Ecto neural progenitor cell (in vitro differentiated cells): ENCODE results near the gene POPDC2.
"Not testable (repeated sequence)": the region's sequence is repeated elsewhere in the genome, so short reads cannot be mapped to it uniquely, and the experiment has no call there.

Experiments used
- DNase-seq: peaks from one replicate; pipeline ENCODE4 v3.0.0-alpha.2; 2018; ENCODE audit warnings: low spot score

Gene POPDC2

DNA sequence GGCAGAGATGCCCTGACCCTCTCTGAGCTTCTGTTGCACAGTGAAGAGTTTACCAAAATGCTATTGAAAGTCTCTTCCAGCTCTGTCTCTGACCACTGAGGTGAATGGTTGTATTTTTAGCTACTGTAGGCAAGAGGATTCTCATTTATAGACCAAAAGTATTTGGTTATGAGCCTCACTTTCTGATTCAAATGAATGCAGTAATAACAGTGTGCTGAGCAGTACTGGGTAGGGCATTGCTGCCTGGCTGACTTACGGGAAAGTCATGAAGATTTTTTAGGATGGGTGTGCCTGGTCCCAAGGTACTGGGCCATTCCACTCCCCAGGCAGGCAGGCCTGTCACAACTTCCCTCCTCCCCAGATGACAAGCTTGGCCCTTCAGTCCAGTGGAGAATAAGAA is 47.2 kb downstream of the POPDC2 start:
- no peak for DNase-seq

DNA sequence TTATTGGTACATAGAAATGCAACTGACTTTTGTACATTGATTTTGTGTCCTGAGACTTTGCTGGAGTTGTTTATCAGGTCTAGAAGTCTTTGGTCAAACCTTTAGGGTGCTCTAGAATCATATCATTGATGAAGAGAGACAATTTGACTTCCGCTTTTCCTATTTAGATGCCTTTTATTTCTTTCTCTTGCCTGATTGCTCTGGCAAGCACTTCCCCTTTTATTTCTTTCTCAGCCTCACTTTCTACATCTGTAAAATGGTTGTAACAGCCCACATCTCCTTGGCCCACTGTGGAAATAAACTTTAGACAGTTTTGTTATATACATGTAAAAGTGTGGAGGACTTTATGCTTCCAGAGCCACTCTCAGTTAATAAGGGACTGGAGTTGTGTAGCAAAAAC is 48.7 kb downstream of the POPDC2 start:
- DNase-seq = no peak

DNA sequence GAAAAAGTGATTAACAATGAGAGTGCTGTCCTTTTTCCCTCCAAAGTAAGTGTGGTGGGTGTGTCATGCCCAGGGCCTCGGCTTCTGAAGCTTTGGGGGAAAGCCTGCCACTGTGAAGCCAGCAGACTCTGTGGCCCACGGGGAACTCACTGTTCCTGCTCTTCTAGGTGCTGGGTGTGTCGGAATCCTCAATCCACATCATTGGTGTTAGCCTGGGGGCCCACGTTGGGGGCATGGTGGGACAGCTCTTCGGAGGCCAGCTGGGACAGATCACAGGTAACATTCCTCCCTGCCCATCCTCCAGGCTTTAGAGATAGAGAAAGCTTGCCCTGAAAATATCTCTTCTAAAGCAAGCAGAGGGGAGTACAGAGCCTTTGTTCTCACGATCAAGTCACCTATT is 51.1 kb downstream of the POPDC2 start:
- no peak for DNase-seq

DNA sequence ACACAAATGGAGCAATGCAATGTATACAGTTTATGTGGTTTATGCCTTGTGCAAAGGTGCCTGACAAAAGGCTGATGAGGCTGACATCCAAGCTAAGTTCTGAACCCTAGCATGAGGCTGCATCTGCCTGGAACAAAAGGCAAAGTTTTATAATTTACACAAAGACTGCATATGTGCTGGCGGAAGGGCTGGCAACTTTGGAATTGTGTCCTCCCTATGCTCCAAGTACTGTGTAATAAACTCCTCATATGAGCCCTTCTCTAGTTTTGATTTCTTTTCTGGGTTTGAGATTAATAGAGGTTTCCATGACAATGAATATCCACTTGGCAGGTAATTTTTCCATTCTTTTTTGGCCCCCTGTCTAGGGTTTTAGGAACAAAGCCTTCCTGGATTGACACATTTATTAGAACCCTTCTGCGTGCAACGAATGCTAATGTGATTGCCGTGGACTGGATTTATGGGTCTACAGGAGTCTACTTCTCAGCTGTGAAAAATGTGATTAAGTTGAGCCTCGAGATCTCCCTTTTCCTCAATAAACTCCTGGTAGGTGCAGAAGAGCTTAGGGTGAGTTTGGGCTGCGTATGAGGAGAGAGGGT is 51.9 kb downstream of the POPDC2 start:
- DNase-seq = no peak

DNA sequence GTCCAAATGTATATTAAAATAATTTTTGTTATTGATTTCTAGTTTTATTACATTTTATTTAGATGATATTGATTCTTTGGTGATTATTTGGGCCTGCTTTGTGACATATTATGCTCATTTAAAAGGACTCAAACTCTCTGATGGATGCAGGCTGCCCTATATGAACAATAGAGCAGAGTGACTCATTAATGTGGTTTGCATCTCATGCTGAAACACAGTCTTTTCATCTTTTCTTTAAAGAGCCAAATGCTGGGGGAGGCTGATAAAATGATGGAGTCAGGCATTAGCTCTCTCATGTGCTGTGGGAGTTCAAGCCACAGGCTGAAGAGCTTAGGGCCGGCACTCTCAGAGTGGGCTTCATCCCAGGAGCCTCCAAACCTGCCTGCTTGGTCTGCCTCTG is 55.5 kb downstream of the POPDC2 start:
- DNase-seq = no peak

DNA sequence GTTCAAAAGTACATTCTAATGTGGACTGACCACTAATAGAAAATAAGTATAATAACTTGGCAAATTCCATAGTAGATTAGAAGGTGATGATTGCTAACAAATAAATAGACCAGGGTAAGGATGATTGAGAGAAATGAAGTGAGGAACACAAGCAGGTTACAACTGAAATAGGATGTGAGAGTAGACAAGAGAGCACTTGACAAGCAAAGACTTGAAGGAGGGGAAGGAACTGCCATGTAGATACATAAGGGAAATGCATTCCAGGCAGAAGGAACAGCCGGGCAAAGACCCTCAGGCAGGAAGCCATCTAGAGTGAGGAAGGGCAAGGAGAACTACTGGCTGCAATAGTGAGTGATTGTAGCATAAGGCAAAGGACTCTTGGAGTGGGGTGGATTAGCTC is 57.7 kb downstream of the POPDC2 start:
- DNase-seq = no peak

DNA sequence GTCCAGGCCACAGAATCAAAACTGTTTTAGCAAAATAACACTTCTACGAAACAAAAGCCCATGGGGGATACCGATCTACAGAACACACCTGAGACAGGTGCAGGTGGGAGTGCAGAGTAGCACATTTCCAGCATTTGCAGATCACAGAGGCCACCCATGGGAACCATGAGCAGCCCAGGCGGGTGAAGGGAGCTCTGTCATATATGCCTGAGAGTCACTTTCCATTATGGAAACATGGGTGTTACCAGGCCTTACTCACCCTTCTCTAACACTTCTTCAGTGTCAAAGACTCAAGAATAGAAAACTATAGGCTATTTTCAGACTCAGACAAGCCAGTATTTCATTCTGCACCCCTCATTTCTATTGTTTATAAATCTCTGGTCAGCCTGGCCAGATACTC is 59.2 kb downstream of the POPDC2 start:
- DNase-seq = no peak

DNA sequence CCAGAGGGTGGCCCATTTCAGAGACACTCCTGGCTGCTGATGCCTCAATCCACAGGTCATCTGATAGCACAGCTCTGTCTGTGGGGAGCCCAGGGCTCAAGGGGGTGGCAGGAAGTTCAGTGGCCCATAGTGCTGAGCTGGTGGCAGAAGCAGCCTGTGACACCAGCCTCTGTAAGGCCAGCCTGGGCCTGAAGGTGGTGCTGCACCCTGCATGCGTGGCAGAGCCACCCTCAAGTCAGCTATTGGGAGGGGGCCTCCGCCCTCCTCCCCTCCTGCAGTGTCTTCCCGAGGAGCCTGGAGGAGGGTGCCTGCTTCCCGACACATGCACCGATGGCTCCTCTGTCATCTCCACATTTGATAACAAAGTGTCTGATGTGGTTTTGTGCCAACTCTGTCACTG is 59.7 kb downstream of the POPDC2 start:
- DNase-seq = peak; percentile 67

DNA sequence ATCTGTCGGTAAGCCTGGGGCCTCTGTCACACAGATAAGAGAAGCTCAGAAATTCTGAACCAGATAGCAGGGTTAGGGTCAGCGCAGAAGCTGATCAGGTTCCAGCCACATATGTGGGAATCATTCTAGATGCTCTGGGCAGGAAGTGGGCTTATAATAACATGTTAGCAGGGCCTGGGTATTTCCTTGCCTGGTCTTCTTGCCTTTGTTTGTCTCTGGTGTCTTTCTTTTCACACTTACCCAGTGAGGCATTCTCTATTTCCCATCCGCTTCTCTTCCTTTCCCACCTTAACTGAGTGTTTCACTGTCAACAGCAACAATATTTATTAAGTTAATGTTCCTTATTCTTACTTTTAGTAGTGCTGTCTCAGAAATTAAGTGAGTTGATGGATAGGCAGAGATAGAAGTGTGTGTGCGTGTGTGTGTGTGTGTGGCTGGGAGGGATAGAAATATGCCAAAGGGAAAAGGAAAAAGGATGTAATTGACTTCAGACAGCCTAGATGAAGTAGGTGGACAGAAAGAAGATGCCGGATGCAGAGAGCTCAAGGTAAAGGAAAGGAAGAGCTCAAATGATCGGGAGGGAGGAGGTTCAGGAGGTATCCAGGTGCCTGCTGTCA is 60.7 kb downstream of the POPDC2 start:
- no peak for DNase-seq

DNA sequence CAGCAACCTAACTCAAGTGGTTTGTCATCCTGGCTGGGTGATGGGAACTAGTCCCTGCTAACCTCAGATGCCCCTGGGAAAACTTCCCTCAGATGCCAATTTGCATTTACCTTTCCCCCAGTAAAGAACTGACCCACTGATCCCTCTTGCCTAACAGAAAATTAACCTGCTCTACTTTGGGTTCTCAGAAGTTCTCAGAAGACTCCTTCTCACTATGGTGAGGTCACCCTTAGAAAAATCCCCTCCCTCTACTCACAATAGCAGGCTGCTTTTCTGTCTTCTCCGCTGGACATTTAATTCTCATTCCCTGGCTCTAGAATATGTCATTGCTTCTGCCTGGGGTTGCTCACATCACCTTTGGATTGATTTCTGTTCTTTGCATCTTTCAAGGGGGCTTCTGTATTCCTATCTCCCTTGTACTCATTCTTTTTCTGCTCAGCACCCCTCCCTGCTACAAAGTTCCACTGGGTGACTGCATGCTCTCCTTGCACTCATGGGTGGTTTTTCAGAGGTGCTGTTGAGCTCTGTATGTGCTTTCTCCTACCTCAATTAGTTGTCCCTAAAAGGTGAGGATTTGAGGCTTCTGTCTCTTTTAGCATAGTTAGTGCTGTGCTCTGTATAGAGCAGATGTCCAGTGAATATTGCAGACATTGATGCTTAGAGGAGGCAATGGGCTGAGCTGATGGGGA is 61.8 kb downstream of the POPDC2 start:
- DNase-seq = no peak

DNA sequence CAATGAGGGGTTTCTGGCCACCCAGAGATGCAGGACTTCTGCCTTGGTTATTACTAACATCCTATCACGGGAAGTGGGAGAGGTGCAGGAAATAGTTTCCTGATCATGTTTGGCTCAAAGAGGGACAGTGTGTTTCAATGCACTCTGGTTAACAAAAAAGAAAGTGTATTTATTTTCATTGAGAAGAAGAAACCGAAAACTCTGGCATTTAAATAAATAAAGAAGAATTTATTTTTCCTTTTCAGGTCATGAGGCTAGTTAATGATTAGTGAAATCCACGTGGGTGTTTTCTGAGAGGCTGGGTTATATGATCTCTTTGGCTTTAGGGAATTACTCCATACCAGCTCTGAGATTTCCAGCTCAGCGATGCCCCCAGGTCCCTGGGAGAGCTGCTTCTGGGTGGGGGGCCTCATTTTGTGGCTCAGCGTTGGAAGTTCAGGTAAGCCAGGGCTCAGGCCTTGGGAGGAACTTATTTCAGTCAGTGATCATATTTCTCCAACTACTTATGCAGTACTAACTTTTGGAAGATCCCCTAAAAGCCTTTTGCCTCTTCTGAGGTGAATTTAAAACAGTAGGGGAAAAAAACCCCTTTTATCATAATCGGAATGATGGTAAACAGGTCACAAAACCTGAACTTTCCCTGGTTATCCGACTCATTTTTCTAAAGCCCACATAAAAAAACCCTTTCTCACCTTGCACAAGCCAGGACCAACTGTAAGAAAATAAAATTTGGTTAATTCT is 62.7 kb downstream of the POPDC2 start, which contains the start of gene PLA1A:
PLA1A (plus strand) TSS at position 338 of the 741 bp plus-strand sequence; CDS start at position 367, 29 bp downstream.
- no peak for DNase-seq

DNA sequence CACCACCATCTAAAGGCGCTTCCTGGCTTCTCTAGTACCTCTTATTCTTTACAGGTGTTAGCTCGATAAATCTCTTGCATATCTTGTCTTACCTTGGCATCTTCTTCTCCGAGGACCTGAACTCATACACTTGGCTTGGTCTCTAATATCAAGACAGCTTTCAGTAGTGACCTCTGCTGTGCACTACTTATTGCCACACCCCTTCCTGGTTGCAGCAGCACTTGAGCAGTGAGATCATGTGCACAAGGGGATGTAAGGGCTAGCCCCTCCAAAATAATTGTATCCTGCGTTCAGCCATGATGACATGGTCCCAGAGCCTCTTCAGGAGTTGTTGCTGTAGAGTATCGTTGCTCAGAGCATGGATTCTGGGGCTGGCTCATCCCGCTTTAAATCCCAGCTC is 64.0 kb downstream of the POPDC2 start:
- no peak for DNase-seq

DNA sequence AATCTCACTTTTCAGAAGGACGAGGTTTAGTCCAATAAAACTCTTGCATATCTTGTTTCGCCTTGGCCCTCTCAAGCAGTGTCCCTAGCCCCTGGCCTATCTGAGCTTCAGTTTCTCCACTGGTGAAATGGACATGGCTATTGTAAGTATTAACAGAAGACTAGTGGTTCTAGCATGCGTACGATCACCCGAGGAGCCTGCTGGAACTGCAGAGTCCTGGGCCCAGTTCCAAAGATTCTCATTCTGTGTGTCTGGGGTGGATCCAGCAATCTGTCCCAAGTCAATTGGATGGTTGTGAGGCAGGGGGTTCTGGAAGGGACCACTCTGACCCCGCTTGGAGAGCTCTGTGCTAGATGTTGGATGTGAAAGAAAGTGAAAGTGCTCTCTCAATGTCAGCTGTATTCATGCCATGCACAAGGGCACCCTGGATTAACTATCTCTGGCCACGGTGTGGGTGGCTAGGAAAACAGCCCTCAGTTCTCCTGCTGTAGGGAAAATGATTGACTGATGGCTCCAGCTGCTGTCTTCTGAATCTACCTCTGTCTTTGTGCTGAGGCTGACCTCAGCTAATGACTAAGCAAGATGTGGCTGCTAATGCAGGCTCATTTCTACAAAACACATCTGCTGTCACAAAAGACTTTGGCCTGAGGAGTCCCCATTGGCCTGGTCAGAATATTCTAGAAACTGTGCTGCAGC is 64.6 kb downstream of the POPDC2 start:
- no peak for DNase-seq

DNA sequence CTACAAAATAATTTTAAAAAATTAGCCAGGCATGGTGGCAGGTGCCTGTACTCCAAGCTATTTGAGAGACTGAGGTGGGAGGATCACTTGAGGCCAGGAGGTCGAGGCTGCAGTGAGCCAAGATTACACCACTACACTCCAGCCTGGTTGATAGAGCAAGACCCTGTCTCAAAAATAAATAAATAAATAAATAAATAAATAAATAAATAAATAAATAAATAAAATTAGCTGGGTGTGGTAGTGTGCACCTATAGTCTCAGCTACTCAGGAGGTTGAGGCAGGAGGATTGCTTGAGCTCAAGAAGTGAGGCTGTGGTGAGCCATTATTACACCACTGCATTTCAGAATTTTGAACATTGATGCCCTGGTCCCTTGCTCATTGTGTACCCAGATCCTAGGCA is 65.5 kb downstream of the POPDC2 start:
- DNase-seq = not testable (repeated sequence)

DNA sequence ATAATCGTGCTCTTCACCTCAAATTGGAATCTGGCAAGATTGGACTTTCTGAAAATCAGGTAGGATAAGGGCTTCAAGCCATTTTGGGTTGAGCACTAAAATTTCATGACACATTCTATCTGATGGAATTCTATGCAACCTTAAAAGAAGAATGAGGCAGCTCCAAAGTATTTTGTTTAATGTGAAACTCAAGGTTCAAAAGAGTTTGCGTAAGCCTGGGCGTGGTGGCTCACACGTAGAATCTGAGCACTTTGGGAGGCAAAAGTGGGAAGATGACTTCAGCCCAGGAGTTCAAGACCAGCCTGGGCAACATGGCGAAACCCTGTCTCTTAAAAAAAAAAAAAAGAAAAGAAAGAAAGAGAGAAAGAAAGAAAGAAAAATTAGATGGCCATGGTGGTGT is 66.3 kb downstream of the POPDC2 start:
- DNase-seq = no peak

DNA sequence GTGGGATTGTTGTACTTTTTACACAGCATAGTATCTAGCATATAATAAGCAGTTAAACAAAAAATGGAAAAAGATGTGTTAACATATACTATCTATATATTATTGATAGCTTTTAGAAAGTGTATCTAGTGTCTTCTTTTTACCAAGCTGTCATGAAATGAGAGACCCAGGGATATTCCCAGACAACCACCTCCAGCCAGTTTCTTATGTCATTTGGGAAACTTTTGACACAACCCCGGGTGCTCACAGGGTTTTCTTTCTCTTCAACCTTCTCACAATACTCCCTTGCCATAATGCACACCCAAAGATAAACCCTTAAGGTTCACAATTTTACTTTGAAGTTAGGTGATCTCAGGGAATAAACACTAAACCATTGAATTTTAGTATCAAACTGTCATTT is 67.5 kb downstream of the POPDC2 start:
- DNase-seq = no peak
